Mesenchymal stem cell (in vitro differentiated cells and primary cell): ENCODE results near the gene FOXJ1.
A peak's percentile ranks its signal among the peaks of the same experiment; 100 is the strongest.

ENCODE experiments used
- small RNA-seq: library from polyadenylated mRNA; stranded (forward); fragments of <200 nt; extraction: miRNeasy Mini kit (QIAGEN cat#:217004); gene quantifications from one replicate; pipeline ENCODE3, GENCODE V24; 2013; ENCODE audit warnings: low read depth

The FOXJ1 gene

Small RNAs within 50 kb of the gene (small RNA-seq; reads per million reads assigned to genes)
- 7.5 reads per million, percentile 71 among the genes with 10 or more reads in this experiment for gene MIR6868
